Measurements from ENCODE around the gene GMCL2. TPM values are rescaled to one million over a fixed set of nuclear protein-coding genes. Genes with fewer than 3 reads are reported as not detected.

GMCL2 gene
- total RNA-seq, 1 donor from 2014 or later, result not detected

DNA sequence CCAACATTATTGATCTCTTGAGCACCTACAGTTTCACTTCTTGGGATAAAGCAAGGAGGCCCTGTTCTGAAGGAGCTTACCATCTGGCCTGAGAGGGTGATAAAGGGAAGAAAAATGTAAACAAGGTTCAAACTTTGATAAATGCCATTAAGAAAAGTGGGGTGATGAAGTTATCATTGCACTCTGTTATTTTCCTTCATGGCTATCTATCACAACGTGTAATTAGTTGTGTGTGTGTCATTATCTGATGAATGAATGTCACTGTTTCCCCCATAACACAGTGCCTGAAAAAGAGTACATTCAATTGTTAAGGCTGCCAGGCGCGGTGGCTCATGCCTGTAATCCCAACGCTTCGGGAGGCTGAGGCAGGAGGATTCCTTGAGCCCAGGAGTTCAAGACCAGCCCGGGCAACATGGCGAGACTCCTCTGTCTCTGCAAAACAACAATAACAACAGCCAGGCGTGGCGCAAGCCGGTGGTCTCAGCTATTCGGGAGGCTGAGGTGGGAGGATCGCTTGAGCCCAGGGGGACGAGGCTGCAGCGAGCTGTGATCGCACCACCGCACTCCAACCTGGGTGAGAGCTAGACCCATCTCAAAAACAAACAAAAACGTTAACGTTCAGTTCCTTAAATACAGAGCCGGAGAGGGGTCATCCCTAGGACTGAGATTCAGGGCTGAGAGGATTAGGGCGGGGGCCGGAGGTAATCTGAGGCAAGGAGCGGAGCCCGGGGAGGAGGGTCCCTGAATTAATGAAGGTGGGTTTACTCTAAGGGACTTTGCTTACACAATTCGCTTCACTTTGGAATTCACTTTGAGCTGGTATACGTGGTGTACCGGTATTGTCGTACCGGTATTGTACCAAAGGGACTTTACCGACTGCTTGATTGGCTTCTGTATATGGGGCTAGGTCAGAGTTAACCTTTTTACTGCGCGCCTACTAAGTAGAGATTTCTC, 34.4 kb downstream of the GMCL2 start:
- intact Hi-C loops (cut with micrococcal nuclease), result no loop called here
- DNase-seq, result no peak
- no peak for ATAC-seq

DNA sequence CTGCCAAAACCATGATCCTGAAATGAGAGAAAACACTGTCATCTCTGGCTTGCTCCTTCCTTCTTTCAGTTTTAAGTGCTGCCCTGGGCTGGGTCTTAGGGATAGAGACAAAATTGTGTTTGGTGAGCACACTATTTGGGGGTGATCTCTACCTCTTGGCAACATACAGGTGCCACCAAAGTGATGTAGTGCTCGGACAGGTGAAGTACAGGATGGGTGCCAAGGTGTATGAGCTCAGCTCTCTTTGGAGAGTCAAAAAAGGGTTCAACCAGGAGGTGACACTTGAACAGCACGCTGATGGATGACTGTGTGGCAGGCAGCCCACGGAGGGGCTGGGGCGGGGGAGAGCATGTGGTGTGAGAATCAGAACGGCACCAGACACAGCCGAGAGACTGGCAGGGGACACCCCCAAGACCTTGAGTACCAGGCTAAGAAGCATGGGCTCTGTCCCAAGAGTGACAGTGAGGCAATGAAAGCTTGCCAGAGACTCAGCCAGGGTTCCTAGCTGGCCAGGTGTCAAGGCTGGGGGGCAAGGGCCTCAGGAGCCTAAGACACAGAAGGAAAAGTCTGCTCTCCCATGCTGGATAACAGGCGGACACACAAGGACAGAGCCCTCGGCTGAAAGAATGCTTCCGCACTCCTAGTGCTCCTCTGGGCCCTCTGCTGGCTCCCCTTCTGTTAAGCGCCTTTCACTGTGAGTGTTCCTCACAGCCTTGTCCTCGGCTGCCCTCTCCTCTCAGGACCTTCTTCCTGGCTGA, 36.0 kb downstream of the GMCL2 start:
- DNase-seq (no peak), ATAC-seq (no peak)
- intact Hi-C loops (cut with micrococcal nuclease), result no loop called here

GRCh38 chr5:178149199-178149932, 37.8 kb downstream of the GMCL2 start:
- intact Hi-C loops (cut with micrococcal nuclease), result no loop called here
- no peak for ATAC-seq
- no peak for DNase-seq

DNA sequence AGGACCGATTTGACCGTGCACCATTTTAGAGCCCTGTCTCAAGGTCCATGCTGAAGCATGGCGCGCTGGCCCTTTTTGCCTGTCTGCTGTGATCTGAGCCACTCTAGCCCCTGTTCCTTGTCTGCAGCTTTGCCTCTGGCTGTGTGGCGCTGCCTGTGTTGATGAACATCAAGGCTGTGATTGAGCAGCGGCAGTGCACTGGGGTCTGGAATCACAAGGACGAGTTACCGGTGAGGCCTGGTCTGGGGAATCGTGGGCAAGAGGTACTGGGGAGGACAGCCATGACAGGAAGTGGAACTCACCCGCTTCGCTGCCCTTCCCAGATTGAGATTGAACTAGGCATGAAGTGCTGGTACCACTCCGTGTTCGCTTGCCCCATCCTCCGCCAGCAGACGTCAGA, 39.8 kb downstream of the GMCL2 start:
- DNase-seq (no peak), ATAC-seq (no peak)
- intact Hi-C loops (cut with micrococcal nuclease), result no loop called here

DNA sequence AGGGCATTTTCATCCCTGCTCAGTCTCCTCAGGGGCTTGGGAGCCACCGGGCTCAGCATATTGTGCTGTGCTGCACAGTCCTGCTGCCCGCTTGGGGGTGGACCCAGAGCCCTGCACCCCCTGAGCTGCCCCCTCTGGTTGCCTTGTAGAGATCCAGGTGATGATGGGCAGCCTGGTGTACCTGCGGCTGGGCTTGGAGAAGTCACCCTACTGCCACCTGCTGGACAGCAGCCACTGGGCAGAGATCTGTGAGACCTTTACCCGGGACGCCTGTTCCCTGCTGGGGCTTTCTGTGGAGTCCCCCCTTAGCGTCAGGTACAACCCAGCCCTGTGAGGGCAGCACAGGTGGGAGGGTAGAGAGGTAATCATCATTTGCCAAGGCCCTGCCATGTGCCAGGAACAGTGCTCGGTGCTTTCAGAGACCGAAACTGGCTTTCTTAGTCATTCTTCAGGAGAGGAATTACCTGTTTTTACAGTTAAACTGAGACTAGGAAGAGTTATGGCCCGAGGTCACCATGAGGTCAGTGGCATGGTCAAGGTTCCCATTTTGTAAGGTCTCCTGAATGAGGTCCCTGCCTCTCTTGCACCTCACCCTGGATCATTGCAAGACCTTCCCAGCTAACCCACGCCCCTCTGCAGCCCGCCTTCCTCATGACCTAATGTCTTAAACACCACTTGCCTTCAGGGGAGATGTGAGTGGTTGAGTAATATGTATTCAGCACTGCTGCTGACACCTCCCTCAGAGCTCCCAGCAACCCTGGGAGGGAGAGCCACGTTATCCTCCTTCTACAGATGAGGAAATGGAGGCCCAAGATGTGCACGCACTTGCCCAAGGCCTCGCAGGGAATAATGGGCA, 41.0 kb downstream of the GMCL2 start:
- intact Hi-C loops (cut with micrococcal nuclease), result no loop called here
- ATAC-seq (peak; percentile 44), DNase-seq (peak; percentile 73)

DNA sequence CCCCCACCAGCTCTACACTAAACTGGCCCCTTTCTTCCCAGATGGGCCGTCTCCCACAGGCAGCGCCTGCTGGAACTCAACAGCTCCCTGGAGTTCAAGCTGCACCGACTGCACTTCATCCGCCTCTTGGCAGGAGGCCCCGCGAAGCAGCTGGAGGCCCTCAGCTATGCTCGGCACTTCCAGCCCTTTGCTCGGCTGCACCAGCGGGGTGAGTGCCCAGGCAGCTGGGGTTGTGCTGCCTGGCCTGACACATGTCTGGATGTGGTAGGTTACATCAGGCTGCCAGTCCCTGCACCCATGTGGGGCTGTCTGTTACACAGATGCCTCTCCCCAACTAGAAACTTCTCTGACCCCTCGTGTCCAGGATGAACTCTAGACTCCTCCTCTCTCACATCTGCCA, 43.3 kb downstream of the GMCL2 start:
- ATAC-seq (peak; percentile 81), DNase-seq (peak; percentile 86)
- intact Hi-C loops (cut with micrococcal nuclease), result no loop called here

DNA sequence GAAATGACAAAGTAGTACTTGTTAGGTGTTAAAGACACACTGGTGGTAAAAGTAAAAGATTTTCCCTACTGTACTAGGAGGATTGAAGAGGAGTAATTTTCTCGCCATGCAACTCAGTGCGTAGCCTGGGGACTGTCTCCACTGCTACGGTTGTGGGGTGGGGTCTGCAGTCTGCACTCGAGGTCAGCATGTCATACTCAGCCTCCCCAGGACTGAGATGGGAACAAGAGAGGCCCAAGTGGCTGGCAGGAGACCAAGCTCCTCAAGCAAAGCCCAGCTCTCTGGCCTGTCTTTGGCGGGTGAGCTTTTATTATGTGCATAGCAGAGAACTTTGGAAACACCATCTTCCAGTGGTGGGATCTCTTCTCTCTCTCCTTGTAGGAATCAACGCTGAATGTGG, 43.9 kb downstream of the GMCL2 start:
- intact Hi-C loops (cut with micrococcal nuclease), result no loop called here
- DNase-seq (no peak), ATAC-seq (no peak)

DNA sequence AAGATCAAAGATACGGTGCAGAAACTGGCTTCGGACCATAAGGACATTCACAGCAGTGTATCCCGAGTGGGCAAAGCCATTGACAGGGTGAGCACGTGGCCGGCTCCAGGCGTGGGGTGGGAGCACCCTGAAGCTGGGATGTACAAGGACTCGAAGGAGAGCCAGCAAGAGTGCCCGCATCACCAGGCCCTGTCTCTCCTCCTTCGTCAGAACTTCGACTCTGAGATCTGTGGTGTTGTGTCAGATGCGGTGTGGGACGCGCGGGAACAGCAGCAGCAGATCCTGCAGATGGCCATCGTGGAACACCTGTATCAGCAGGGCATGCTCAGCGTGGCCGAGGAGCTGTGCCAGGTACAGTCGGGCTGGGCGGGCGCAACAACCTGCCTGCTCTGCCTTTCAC, 44.5 kb downstream of the GMCL2 start:
- DNase-seq, result no peak
- ATAC-seq, result no peak

GRCh38 chr5:178141550-178141949, 45.6 kb downstream of the GMCL2 start:
- ATAC-seq, result no peak
- intact Hi-C loops (cut with micrococcal nuclease), result no loop called here
- no peak for DNase-seq

More for the DNA sequence above, 44.5 kb downstream of the GMCL2 start:
- intact Hi-C loops (cut with micrococcal nuclease), result no loop called here

- no peak for DNase-seq
- intact Hi-C loops (cut with micrococcal nuclease), result no loop called here
- no peak for ATAC-seq
Observed at GRCh38 chr5:178137991-178138390, 49.2 kb downstream of the GMCL2 start.

DNA sequence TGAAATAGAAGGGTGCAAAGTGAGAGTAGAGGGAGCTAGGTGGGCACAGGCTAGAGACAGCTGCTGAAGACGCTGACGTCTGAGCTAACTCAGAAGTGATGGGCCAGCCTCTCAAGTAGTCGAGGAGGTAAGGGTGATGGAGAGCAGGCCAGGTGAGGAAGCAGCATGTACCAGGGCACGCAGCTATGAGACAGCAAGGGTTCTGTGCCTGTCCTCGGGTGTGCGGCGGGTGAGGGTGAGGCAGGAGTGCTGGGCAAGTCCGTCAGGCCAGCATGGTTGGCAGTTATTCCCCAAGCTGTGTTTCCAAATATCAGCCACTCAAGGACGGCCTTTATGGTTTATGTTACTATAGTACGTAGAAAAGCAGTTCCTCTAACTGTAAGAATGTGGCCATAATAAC, 50.2 kb downstream of the GMCL2 start:
- DNase-seq (no peak), ATAC-seq (no peak)
- intact Hi-C loops (cut with micrococcal nuclease), result no loop called here

Other genes with a start within 250 kb of the GMCL2 start
- not detected for gene PROP1, start 191.1 kb downstream of the GMCL2 start, total RNA-seq
- gene N4BP3, start 73.8 kb downstream of the GMCL2 start, total RNA-seq, result 2.7 TPM
- 41.6 TPM for gene RMND5B, start 56.4 kb downstream of the GMCL2 start, total RNA-seq
- gene NHP2, start 33.5 kb downstream of the GMCL2 start, total RNA-seq, result 74.5 TPM
- gene HNRNPAB, start 17.2 kb upstream of the GMCL2 start, total RNA-seq, result 82.8 TPM
- 40.7 TPM for gene PHYKPL, start 45.4 kb upstream of the GMCL2 start, total RNA-seq